K562 (cell line): Measurements from ENCODE around the gene CRCP. TPM values are rescaled to one million over a fixed set of nuclear protein-coding genes. Genes with fewer than 3 reads are reported as not detected.

Experiments
- ATAC-seq: fragments of 200-7000 bp; cut with Tn5 transposase; 3 replicates; pipeline ENCODE4 v1.9.1; 2020; ENCODE audit warnings: moderate library complexity
- BruUV-seq: library from RNA; stranded (reverse); fragments of 400-500 nt; replicated peaks from 2 replicates; lab custom pipeline; 2021; lab: Mats Ljungman, UMichigan
- CTCF ChIA-PET: fragments of 300-600 bp; formaldehyde crosslinking; extraction: SDS; loops from one replicate; lab custom pipeline; 2021; ENCODE audit warnings: low intra/inter-chr PET ratio; lab: Yijun Ruan, JAX
- POLR2A ChIA-PET: fragments of 300-600, 350-650 bp; sonication (Branson Sonifier 250); formaldehyde crosslinking; extraction: SDS; loops from one replicate; lab custom pipeline; 2021; ENCODE audit warnings: antibody characterized with exemption, inconsistent platforms; lab: Yijun Ruan, JAX
- DNase-seq, 4 experiments: peaks; one replicate each; pipeline versions ENCODE4 v3.0.0 to v3.0.0-alpha.2; 2011 to 2018; ENCODE audit warnings: low spot score in 3 of 4, mixed read lengths in 3 of 4; ENCODE audit errors: extremely low read depth in 1 of 4
- FAIRE-seq: peaks from 2 replicates; lab custom pipeline; 2011; peaks lifted over from hg19 to GRCh38; lab: Jason Lieb, UNC
- H2AFZ ChIP-seq: 2 replicates; pipeline ENCODE4 v1.6.0; 2011; ENCODE audit warnings: low read depth, low read length, control low read depth, inconsistent platforms
- H3K27ac ChIP-seq: fragments of 200-600 bp; 3 replicates; pipeline ENCODE4 v1.8.0; 2011; ENCODE audit warnings: low read depth, mild to moderate bottlenecking, control low read depth, inconsistent platforms, low read length, moderate library complexity, mixed read lengths; ENCODE audit errors: extremely low read depth
- H3K27me3 ChIP-seq, 2 experiments: fragments of 300-600 bp in 1 of 2; 2 replicates in 1 of 2; 3 replicates in 1 of 2; pipeline versions ENCODE4 v1.6.0 to v1.8.0; 2011; ENCODE audit warnings: inconsistent platforms in 2 of 2, low read length in 2 of 2, mild to moderate bottlenecking in 1 of 2, mixed read lengths in 1 of 2, moderate library complexity in 1 of 2; ENCODE audit not compliant: control insufficient read depth in 2 of 2, insufficient read depth in 2 of 2
- H3K36me3 ChIP-seq: fragments of 300-600 bp; 3 replicates; pipeline ENCODE4 v1.8.0; 2011; ENCODE audit warnings: mild to moderate bottlenecking, low read length, inconsistent platforms; ENCODE audit not compliant: control insufficient read depth, insufficient read depth
- H3K4me1 ChIP-seq, 2 experiments: fragments of 200-600 bp in 1 of 2; replicated peaks in 1 of 2; 2 replicates in 1 of 2; 3 replicates in 1 of 2; pipeline versions ENCODE4 v1.5.1 to v1.8.0; 2011; ENCODE audit warnings: inconsistent platforms in 2 of 2, low read length in 2 of 2, mild to moderate bottlenecking in 1 of 2, mixed read lengths in 1 of 2, moderate library complexity in 1 of 2; ENCODE audit not compliant: control insufficient read depth in 2 of 2, insufficient read depth in 2 of 2
- H3K4me2 ChIP-seq: 2 replicates; pipeline ENCODE4 v1.6.1; 2011; ENCODE audit warnings: low read length, control low read depth, inconsistent platforms, mixed read lengths; ENCODE audit not compliant: insufficient read depth
- H3K4me3 ChIP-seq: fragments of 200-600 bp; sonication (generic), shearing (Covaris generic); 2 replicates; pipeline ENCODE4 v1.5.1; 2016; ENCODE audit warnings: control low read depth, inconsistent platforms
- H3K79me2 ChIP-seq: fragments of 200-600 bp; 3 replicates; pipeline ENCODE4 v1.8.0; 2011; ENCODE audit warnings: low read length, inconsistent platforms; ENCODE audit not compliant: control insufficient read depth, insufficient read depth
- H3K9ac ChIP-seq, 2 experiments: 2 replicates each; pipeline versions ENCODE4 v1.6.0 to v1.6.1; 2011; ENCODE audit warnings: low read depth in 2 of 2, low read length in 2 of 2, control low read depth in 1 of 2, inconsistent platforms in 1 of 2, mild to moderate bottlenecking in 1 of 2, mixed read lengths in 1 of 2; ENCODE audit not compliant: insufficient read depth in 1 of 2
- H3K9me1 ChIP-seq: one replicate; pipeline ENCODE4 v1.6.0; 2011; ENCODE audit warnings: inconsistent platforms, mild to moderate bottlenecking, low read length, moderate library complexity; ENCODE audit not compliant: control insufficient read depth, insufficient read depth
- H3K9me3 ChIP-seq: replicated peaks from 2 replicates; pipeline ENCODE4 v1.5.1; 2011; ENCODE audit warnings: low read depth, low read length, inconsistent platforms; ENCODE audit not compliant: control insufficient read depth, insufficient read depth
- H4K20me1 ChIP-seq: replicated peaks from 2 replicates; pipeline ENCODE4 v1.6.1; 2011; ENCODE audit warnings: low read length, inconsistent platforms, mixed read lengths; ENCODE audit not compliant: control insufficient read depth, insufficient read depth
- BCOR ChIP-seq: fragments of 450-650 bp; IDR thresholded peaks from 2 replicates; pipeline ENCODE4 v1.6.1; 2016
- BRD9 ChIP-seq: fragments of 450-650 bp; IDR thresholded peaks from 2 replicates; pipeline ENCODE4 v1.6.1; 2018; ENCODE audit warnings: low read depth; ENCODE audit not compliant: partially characterized antibody
- E2F3 ChIP-seq: fragments of 250-450 bp; sonication (Bioruptor Pico); IDR thresholded peaks from 2 replicates; pipeline ENCODE4 v1.4.0; 2020; ENCODE audit warnings: mild to moderate bottlenecking
- NEUROD1 ChIP-seq: fragments of 150-350 bp; IDR thresholded peaks from 2 replicates; pipeline ENCODE4 v1.6.1; 2014; ENCODE audit warnings: borderline replicate concordance, low read length, low read depth; ENCODE audit not compliant: partially characterized antibody
- RFX5 ChIP-seq: IDR thresholded peaks from 2 replicates; pipeline ENCODE4 v1.6.1; 2011; ENCODE audit warnings: low read depth, mild to moderate bottlenecking, improper control_type of control experiment, low read length
- SRF ChIP-seq, 2 experiments: fragments of 250-450, 450-650 bp in 1 of 2; sonication (Bioruptor Pico) in 1 of 2; sonication (generic) in 1 of 2; formaldehyde crosslinking; IDR thresholded peaks; 2 replicates each; pipeline versions ENCODE4 v1.5.0 to v1.5.1; 2020 to 2022; ENCODE audit warnings: mild to moderate bottlenecking in 1 of 2, missing genetic modification reagents in 1 of 2
- TRIM28 ChIP-seq: fragments of 450-650 bp; IDR thresholded peaks from 2 replicates; pipeline ENCODE4 v1.6.1; 2017
- WGBS: fragments of 100-300 bp; shearing (Covaris generic); methylation state at CpG from one replicate; pipeline ENCODE4 v1.1.6; 2016; ENCODE audit warnings: low coverage, mixed read lengths; ENCODE audit not compliant: insufficient coverage; ENCODE audit errors: missing lambda C conversion rate; 5-methylcytosine and 5-hydroxymethylcytosine counted together
- in situ Hi-C: fragments of 300-500 bp; cut with MboI; formaldehyde crosslinking; loops from 4 replicates; pipeline ENCODE4 v1.15.0; 2018; ENCODE audit warnings: inconsistent platforms, mixed read lengths
- intact Hi-C: fragments of 100-400 bp; cut with micrococcal nuclease; formaldehyde crosslinking; loops from 2 replicates; pipeline ENCODE4 v1.14.2; 2022
- polyA plus RNA-seq, 8 experiments: library from polyadenylated mRNA; depleted of rRNA in 4 of 8; stranded (reverse) in 5 of 8; unstranded in 3 of 8; fragments of >200 nt; fragmentation: Nextera tagmentation in 2 of 8; fragmentation: Illumina TruSeq in 1 of 8; extraction: Ambion mirVana in 2 of 8; extraction: Trizol in 1 of 8; gene quantifications; 2 replicates each; pipeline versions ENCODE4 v1.2.1 to v1.2.3, GENCODE V29; 2011 to 2014; ENCODE audit warnings: inconsistent platforms in 1 of 8, missing spikeins in 1 of 8
- total RNA-seq, 7 experiments: library from RNA; depleted of rRNA in 6 of 7; stranded (reverse); fragments of >200 nt in 6 of 7; fragmentation: Illumina TruSeq in 2 of 7; extraction: Trizol in 2 of 7; gene quantifications; 2 replicates each; pipeline versions ENCODE4 v1.2.1 to v1.2.3, GENCODE V29; 2011 to 2021; ENCODE audit warnings: low replicate concordance in 1 of 7
- TF ChIP-seq, protein P1 (sequence below): sonication (generic); formaldehyde crosslinking; IDR thresholded peaks from 2 replicates; pipeline ENCODE4 v1.8.0; 2022; ENCODE audit warnings: missing genetic modification reagents, mild to moderate bottlenecking, borderline replicate concordance

The CRCP gene
- total and polyA plus RNA-seq, 9 of the 15 experiments (the other 6 are each of a cell fraction or from before 2014, with no cell fraction given) = 22.1 to 58.3 (median 43.4) TPM

DNA sequence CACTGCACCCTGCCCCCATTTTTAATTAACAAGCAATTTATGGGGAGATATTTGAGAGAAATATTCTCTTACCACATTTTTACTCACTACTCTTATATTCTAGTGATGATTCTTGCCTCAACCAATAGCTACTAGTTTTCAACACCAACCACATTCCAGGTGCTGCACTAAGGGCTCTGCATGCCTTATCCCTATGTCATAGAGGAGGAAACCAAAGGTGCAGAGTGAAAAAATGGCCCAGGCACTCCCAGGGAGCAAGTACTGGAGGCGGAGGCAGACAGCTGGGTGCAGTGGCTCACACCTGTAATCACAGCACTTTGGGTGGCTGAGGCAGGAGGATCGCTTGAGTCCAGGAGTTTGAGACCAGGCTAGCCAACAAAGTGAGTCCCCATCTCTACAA lies 55.0 kb downstream of the CRCP start:
- TF ChIP-seq, protein P1, sequence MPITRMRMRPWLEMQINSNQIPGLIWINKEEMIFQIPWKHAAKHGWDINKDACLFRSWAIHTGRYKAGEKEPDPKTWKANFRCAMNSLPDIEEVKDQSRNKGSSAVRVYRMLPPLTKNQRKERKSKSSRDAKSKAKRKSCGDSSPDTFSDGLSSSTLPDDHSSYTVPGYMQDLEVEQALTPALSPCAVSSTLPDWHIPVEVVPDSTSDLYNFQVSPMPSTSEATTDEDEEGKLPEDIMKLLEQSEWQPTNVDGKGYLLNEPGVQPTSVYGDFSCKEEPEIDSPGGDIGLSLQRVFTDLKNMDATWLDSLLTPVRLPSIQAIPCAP = no peak
- TF ChIP-seq TRIM28 (no peak), NEUROD1 (no peak), BRD9 (no peak), RFX5 (no peak), E2F3 (CRISPR knock-in tag) (no peak), SRF (CRISPR knock-in tag; IDR thresholded peaks at IDR 0.05) (no peak), BCOR (no peak)
- TF ChIP-seq, all 486 proteins: peak for 0
- Histone ChIP-seq H3K4me2 (no peak overlapping the region), H3K79me2 (no peaks in the 10 kb centered on the region), H3K4me3 (no peak overlapping the region), H3K36me3 (no peaks in the 10 kb centered on the region), H3K27ac (no peak overlapping the region), H3K9me3 (no peaks in the 10 kb centered on the region), H2AFZ (no peak overlapping the region), H4K20me1 (no peaks in the 10 kb centered on the region), H3K27me3 (peaks cover 5 to 11% of the 10 kb centered on the region in 2 experiments; a peak in 3 of 5 replicates), H3K4me1 (no peaks in the 10 kb centered on the region), H3K9me1 (no peaks in the 10 kb centered on the region), H3K9ac (no peak overlapping the region)
- ChIA-PET CTCF (no interaction called here), POLR2A (no interaction called here)
- FAIRE-seq (no peak), DNase-seq (no peak), ATAC-seq (no peak; the same call in 2 of the 3 replicates)
- in situ Hi-C loops = no loop called here
- BruUV-seq = no TSS peak
- WGBS = 19% methylated on average over 2 of the region's 2 CpGs
- intact Hi-C loops = no loop called here
